SU-DHL-6 (cell line): ENCODE measurements around the gene SLC5A5.

Experiments used
- H2AFZ ChIP-seq: fragments of 200-600 bp; sonication (generic); 2 replicates; pipeline ENCODE4 v1.6.1; 2014; ENCODE audit warnings: low read depth, mild to moderate bottlenecking, moderate library complexity, mixed read lengths, antibody characterized with exemption, low read length; ENCODE audit not compliant: severe bottlenecking
- H3F3A ChIP-seq: fragments of 200-600 bp; shearing (Covaris generic); 2 replicates; pipeline ENCODE4 v1.6.0; 2016; ENCODE audit warnings: antibody characterized with exemption, mild to moderate bottlenecking; ENCODE audit not compliant: insufficient read depth
- H3K27ac ChIP-seq: fragments of 200-600 bp; sonication (generic); 2 replicates; pipeline ENCODE4 v1.5.1; 2016; ENCODE audit warnings: low read depth, mild to moderate bottlenecking, low read length, moderate library complexity, mixed read lengths
- H3K27me3 ChIP-seq: fragments of 200-600 bp; sonication (generic), shearing (Covaris generic); 2 replicates; pipeline ENCODE4 v1.6.0; 2014; ENCODE audit warnings: mild to moderate bottlenecking, low read length
- H3K36me3 ChIP-seq: fragments of 200-600 bp; sonication (generic); 2 replicates; pipeline ENCODE4 v1.6.1; 2014; ENCODE audit warnings: mild to moderate bottlenecking, low read length, mixed read lengths
- H3K4me2 ChIP-seq: fragments of 300-600, 200-600 bp; shearing (Covaris generic), sonication (generic); 2 replicates; pipeline ENCODE4 v1.6.0; 2014; ENCODE audit warnings: low read length, low read depth, mild to moderate bottlenecking; ENCODE audit not compliant: poor library complexity, severe bottlenecking
- H3K4me3 ChIP-seq: fragments of 200-600 bp; sonication (generic); 2 replicates; pipeline ENCODE4 v1.5.1; 2014; ENCODE audit warnings: antibody characterized with exemption, low read length, mild to moderate bottlenecking, mixed read lengths; ENCODE audit not compliant: insufficient read depth, poor library complexity, severe bottlenecking
- H3K79me2 ChIP-seq: fragments of 200-600 bp; sonication (generic); 2 replicates; pipeline ENCODE4 v1.6.1; 2014; ENCODE audit warnings: mild to moderate bottlenecking, low read length, moderate library complexity; ENCODE audit not compliant: insufficient read depth
- H3K9ac ChIP-seq: fragments of 200-600 bp; sonication (generic); 2 replicates; pipeline ENCODE4 v1.7.0; 2014; ENCODE audit warnings: mild to moderate bottlenecking, low read length
- H3K9me2 ChIP-seq: fragments of 200-600 bp; sonication (generic); replicated peaks from 2 replicates; pipeline ENCODE4 v1.6.1; 2014; ENCODE audit warnings: low read length; ENCODE audit not compliant: insufficient read depth
- H3K9me3 ChIP-seq: fragments of 200-600 bp; sonication (generic); 2 replicates; pipeline ENCODE4 v1.6.1; 2014; ENCODE audit warnings: low read length, mixed read lengths; ENCODE audit not compliant: insufficient read depth
- H4K20me1 ChIP-seq: fragments of 200-600 bp; sonication (generic); 2 replicates; pipeline ENCODE4 v1.6.1; 2014; ENCODE audit warnings: low read depth, mild to moderate bottlenecking, antibody characterized with exemption, low read length, moderate library complexity, mixed read lengths
- CTCF ChIP-seq: fragments of 200-600 bp; sonication (generic); IDR thresholded peaks from one replicate; pipeline ENCODE4 v1.5.1; 2017; ENCODE audit warnings: antibody characterized with exemption, mild to moderate bottlenecking, low read length, moderate library complexity; ENCODE audit not compliant: insufficient read depth, poor library complexity, severe bottlenecking
- EZH2phosphoT487 ChIP-seq: fragments of 200-600 bp; sonication (generic), shearing (Covaris generic); conservative IDR thresholded peaks from 2 replicates; pipeline ENCODE4 v1.6.1; 2018; ENCODE audit warnings: mild to moderate bottlenecking, antibody characterized with exemption, low read length, moderate library complexity, mixed read lengths

SLC5A5 gene

GRCh38 chr19:17847538-17848366, 24.0 kb upstream of the SLC5A5 start, which contains the start of gene JAK3:
Gene JAK3 (minus strand): TSS chr19:17847982. CDS start chr19:17844417, 3,565 bp downstream.
- H3K9me2 ChIP-seq, result no peaks in the 10 kb centered on the region
- no peaks in the 10 kb centered on the region for H3K27me3 ChIP-seq
- no peak within 1 kb of the TSS for H3K27ac ChIP-seq
- H3F3A ChIP-seq, result no peaks in the 10 kb centered on the region
- H3K4me2 ChIP-seq, result peak within 1 kb of the TSS; percentile 56
- H3K9ac ChIP-seq, result peak within 1 kb of the TSS; percentile 48
- H3K9me3 ChIP-seq, result no peaks in the 10 kb centered on the region
- H3K79me2 ChIP-seq, result no peaks in the 10 kb centered on the region
- no peaks in the 10 kb centered on the region for H3K36me3 ChIP-seq
- TF ChIP-seq CTCF (no peak), EZH2phosphoT487 (no peak)
- H2AFZ ChIP-seq, result peak within 1 kb of the TSS; percentile 61
- H4K20me1 ChIP-seq, result no peaks in the 10 kb centered on the region
- peak within 1 kb of the TSS; percentile 21 for H3K4me3 ChIP-seq

DNA sequence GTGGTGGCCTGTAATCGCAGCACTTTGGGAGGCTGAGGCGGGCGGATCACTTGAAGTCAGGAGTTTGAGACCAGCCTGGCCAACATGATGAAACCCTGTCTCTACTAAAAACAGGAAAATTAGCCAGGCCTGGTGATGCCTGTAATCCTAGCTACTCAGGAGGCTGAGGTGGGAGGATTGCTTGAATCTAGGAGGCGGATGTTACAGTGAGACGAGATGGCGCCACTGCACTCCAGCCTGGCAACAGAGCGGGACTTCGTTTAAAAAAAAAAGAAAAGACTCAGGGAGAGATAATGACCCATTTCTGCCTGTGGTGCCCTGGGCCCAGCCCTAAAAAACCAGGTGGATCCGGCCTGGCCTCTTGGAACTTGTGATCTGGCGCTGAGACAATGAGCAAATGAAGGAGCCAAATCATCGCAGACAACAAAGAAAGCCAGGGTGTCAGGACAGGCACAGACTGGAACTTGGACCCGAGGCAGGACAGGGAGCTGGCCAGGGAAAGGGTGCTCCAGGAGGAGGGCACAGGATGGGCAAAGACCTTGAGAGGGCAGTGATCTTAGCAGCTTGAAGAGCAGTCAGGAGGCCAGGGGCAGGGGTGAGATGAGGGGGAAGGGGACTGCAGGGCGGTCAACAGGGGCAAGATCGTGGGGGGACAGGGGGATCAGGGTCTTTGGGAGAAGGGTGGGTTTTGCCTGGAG, 23.0 kb upstream of the SLC5A5 start:
- no peak overlapping the region for H3K4me2 ChIP-seq
- H2AFZ ChIP-seq, result no peak overlapping the region
- no peak overlapping the region for H3K9ac ChIP-seq

DNA sequence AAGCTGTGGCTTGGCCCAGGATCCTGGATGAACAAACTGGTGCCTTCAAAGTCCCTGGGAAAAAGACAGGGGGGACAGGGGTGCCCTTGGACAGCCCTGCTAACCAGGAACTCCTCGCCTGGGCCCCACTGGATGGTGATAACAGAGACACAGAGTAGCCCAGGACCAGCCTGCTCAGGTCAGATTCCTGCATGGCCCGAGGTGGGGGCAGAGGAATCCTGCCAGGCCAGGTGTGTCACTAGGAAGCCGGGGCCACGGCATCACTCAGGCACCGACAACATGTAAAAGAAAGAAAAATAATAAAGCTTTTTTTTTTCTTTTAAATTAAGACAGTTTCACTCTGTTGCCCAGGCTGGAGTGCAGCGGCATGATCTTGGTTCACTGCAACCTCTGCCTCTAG, 17.7 kb upstream of the SLC5A5 start:
- no peaks in the 10 kb centered on the region for H3F3A ChIP-seq
- H3K4me3 ChIP-seq, result no peak overlapping the region
- H3K36me3 ChIP-seq, result no peaks in the 10 kb centered on the region
- no peaks in the 10 kb centered on the region for H3K9me3 ChIP-seq
- H3K79me2 ChIP-seq, result no peaks in the 10 kb centered on the region
- H4K20me1 ChIP-seq, result no peaks in the 10 kb centered on the region
- TF ChIP-seq EZH2phosphoT487 (no peak), CTCF (no peak)
- H3K4me2 ChIP-seq, result no peak overlapping the region
- no peaks in the 10 kb centered on the region for H3K9me2 ChIP-seq
- H3K27ac ChIP-seq, result no peak overlapping the region
- no peaks in the 10 kb centered on the region for H3K27me3 ChIP-seq
- no peak overlapping the region for H2AFZ ChIP-seq
- no peak overlapping the region for H3K9ac ChIP-seq

More for the DNA sequence above, 23.0 kb upstream of the SLC5A5 start:
- H3F3A ChIP-seq, result no peaks in the 10 kb centered on the region
- TF ChIP-seq EZH2phosphoT487, result no peak
- TF ChIP-seq CTCF, result no peak
- H3K36me3 ChIP-seq, result no peaks in the 10 kb centered on the region
- H3K9me3 ChIP-seq, result no peaks in the 10 kb centered on the region
- H3K4me3 ChIP-seq, result no peak overlapping the region
- H3K79me2 ChIP-seq, result no peaks in the 10 kb centered on the region
- H3K27me3 ChIP-seq, result no peaks in the 10 kb centered on the region
- H3K27ac ChIP-seq, result no peak overlapping the region
- H3K9me2 ChIP-seq, result no peaks in the 10 kb centered on the region
- no peaks in the 10 kb centered on the region for H4K20me1 ChIP-seq
